Measurements from ENCODE around the gene PFKFB4.

PFKFB4 gene

DNA sequence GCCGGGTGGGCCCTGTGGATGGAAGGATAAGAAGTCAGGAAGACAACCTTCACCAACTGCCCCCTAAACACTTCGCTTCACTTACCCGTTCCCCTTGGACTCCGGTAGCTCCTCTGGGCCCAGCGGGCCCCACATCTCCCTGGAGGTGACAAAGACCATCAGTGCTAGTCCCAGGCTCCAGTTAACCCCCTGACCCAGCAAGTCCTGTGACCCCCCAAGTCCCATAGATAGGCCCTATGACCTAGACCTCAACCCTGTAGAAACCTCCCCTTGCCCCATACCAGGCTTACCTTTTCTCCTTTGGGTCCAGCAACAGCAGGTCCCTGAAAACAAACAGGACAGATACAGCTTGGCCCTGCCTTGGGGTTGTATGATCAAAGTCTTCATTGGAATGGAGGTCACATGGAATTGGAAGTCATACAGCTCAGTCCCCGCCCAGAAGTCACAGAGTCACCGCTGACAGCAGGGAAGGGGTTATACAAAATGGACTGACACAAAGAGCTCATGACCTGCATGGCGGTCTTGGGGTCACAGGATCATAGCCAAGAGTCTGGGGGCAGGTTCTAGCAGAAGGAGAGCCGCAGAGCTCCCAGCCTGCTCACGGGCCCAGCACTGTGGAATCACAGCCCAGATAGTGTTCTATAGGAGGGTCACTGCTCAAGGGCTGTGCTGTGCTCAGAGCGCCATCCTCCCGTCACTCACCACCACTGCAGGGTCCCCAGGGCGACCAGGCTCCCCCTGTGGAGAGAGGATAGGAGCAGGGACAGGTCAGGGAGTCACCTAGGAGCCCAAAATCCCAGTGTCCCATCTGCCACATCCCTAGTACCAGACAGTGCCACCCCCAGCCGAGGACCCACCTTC is 25.2 kb upstream of the PFKFB4 start:
- no peak for DNase-seq

DNA sequence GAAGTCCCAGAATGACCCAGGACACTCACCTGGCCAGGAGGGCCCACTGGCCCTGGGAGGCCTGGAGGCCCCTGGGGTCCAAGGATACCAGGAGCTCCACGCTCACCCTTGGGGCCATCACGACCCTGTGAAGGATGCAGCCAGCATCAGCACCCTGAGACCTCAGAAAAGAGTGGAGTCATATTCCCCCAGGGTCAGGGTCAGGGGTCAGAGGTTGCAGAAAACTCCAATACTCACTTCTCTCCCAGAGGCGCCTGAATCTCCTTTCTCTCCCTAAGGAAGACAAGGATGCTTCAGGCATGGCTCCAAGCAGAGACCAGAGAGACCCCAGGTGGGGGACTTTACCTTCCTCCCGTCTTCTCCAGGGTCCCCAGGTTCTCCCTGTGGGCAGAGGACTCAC is 20.0 kb upstream of the PFKFB4 start:
- no peak for DNase-seq

DNA sequence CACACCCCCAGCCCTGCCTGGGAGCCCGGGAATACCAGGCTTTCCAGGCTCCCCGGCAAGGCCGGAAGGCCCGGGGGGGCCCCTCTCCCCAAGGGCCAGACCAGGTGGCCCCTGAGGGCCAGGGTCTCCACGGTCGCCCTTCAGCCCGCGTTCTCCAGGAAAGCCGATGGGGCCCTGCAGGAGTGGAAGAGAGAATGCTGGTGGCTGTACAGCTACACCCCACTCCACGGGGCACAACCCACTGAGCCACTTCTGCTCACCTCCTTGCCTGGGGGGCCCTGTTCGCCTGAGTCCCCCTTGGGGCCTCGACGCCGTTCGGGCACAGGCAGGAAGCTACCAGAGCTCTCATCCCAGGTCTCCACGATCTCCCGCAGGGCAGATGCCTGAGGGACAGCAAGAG is 18.8 kb upstream of the PFKFB4 start:
- no peak for DNase-seq

DNA sequence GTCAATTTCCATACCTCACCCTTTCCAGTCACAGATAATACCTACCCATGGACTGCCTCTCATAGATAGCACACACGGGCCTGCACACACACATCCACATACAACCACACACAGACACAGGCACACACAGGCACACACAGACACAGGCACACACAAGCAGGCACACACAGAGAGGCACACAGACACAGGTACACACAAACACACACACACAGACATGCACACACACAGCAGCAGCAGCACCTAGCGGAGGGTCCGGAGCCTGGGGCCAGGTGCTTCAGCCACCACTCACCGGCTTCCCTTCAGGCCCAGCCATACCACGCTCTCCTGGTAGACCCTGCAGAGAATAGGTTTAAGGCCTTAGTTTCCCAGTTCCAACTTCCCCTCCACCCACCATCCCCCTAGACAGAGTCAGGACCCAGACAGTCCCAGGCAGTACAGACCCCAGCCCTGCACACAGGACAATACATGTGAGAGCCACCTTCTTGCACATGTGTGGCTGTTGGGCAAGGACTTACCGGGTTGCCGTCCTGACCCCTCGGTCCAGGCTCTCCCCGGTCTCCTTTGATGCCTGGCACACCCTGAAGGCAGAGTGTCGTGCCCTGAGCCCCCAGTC is 17.5 kb upstream of the PFKFB4 start:
- DNase-seq, result no peak

DNA sequence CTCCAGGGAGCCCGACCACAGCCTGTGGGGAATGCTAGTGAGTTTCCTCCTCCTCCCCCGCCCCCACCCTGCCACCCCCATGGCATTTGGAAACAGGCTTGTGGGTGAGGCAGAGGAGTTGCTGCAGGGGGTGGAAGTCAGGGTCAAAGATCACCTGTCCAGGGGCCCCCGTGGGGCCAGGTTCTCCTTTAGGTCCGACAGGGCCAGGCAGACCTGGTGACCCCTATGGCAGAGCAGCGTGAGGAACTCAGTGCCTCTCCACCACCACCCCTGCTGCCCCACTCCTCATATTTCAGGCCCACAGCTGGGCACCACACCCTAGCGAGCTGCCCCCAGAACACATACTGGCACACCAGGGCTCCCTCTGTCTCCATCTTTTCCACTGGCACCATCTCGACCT is 15.9 kb upstream of the PFKFB4 start:
- DNase-seq, result no peak

DNA sequence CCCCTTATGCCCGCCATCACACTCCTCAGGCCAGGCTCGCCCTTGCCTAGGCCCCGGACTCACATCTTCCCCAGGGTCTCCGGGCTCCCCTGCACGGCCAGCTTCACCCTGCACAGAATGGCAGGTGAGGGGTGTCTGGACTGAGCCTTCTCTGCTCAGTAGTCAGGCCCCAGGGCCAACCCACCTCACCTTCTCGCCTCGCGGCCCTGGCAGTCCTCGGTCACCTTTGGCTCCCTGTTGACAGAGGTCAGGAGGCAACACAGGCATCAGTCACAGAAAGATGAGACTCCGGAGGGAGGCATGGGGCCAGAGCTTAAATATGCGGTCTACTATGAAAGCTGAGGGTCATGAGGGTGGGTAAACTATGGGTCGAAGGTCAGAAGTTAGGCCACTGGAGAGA is 15.3 kb upstream of the PFKFB4 start:
- DNase-seq, result no peak

DNA sequence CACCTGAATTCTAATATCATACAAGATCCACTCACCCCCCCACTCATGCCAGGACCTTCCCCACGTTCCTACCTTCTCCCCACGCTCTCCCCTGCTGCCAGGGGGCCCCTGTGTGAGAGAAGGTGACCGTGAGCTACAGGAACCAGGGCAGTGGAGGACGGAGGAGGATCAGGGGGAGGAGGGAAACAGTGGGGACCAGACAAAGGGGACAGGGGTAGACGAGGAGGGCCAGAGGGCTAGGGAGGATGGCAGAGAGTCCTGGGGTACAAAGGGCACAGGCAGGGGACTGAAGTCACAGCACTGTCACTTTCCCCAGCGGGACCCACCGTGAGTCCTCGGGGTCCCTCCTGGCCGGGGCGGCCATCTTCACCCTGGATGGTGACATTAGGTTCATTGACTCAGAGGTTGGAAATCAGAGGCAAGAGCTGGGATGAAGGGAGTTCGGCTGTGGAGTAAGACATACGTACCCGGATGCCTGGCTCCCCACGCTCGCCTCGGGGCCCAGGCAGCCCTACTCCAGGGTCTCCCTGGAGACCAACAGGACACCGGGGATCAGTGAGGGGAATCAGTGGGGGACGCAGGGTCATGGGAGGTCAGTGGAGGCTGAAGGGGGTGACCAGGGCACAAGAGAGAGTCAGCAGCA is 13.3 kb upstream of the PFKFB4 start:
- DNase-seq, result no peak

DNA sequence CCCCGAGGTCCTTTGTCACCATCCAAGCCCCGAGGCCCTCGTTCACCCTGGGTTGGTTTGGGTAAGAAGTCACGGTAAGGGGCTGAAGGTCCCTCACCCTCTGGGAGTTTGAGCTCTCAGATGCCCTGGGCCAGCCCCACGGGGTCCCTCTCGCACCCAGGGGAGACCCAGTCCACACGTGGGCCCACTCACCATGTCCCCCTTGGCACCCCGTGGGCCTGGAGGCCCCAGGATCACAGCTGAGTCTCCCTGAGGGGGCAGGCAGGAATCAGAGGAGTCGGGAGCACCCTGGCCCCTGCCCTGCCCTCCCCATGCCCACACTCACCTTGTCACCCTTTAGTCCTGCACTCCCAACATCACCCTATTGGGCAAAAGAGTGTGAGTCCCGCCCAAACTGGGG is 12.8 kb upstream of the PFKFB4 start:
- no peak for DNase-seq

DNA sequence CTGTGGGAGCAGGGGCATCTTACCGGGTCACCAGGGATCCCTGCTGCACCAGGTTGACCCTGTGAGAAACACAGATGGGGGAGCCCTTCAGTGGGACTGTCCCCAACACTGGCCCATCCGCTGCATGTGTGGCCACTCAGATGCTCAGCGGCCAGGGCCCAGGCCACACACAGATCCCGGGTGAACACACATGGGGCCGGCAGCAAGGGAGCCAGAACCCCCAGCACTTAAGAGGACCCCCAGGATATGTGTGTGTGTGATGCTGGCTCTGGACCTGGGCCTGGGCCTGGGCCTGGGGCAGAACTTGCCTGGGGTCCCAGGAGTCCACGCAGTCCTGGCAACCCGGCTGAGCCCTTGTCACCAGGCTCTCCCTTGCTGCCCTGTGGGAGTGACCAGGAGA is 11.9 kb upstream of the PFKFB4 start:
- no peak for DNase-seq

DNA sequence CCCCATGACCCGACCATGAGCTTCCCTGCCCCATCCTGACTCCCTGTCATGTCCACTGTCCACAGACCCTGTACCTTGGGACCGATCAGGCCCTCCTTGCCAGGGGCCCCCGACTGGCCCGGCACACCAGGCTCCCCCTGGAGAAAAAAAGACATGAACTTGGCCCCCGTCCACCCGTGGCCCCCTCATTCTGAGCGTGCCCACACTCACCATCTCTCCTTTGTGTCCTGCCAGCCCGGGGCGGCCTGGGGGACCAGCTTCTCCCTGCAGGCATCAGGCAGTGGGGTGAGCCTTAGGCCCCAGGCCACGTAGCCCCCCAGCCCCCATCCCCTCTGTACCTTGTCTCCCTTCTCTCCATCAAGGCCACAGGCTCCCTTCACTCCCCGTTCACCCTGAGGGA is 10.9 kb upstream of the PFKFB4 start:
- no peak for DNase-seq

DNA sequence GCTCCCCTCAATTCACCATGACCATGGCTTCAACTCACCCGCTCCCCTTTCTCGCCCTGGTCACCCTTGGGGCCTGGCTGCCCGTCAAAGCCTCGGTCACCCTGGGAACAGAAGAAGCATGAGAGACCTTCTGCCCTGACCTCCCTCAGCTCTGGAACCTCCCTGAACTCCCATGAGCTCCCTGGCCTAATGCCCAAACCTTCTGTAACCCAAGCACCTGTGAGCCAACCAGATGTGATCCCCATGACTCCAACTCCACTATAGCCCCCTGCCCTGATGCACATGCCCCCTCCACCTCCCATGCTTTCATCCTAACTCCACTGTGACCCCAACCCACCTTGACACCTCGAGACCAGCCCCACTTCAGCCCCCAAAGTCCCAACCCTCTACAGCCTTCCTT is 10.5 kb upstream of the PFKFB4 start:
- DNase-seq, result no peak

DNA sequence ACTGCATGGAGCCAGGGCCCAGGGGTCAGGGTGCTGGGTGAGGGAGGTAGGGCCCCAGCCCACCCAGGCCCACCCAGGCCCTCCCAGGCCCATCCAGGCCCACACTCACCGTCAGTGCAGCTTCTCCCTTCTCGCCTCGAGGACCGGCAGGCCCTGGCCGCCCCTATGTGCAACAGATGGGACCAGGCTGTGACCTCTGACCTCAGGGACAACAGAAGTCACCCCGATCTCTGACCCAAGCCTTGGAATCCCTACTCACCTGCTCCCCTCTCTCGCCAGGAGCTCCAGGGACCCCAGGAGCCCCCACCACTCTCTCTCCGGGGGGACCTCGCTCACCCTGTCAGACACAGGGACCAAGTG is 9.8 kb upstream of the PFKFB4 start:
- no peak for DNase-seq

DNA sequence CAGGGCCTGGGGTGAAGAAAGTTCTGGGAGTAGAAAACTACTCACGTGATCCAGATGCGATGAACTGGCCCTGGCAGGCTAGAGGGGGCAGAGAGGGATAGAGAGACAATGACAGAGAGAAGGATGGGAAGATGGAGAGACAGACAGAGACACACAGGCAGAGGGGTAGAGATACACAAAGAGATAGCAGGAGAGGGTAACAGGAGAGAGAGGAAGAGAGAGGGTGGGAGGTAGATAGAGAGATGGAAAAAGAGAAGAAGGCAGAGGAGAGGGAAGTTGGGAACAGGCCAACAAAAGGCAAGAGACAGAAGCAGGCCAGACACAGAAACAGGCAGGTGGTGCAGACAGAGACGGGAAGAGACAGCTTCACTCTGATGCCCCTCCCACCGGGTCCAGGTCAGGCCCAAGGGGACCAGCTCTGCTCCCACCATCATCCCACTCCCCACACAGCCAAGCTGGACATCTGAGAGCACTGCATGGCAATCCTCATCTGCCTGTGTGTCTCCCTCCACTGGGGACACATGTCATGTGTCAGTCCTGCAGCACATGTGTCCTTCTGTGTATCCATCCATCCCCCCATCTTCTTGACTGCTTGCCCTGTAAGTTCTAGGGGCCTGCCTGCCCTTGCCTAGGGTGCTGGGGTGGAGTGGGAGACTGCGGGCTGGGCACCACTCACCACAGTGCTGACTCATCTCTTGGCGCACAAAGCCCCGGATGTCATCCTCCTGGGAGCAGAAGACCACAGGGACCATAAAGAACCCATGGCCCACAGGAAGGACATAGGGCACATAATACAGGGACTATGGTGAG is 9.2 kb upstream of the PFKFB4 start:
- DNase-seq, result no peak

DNA sequence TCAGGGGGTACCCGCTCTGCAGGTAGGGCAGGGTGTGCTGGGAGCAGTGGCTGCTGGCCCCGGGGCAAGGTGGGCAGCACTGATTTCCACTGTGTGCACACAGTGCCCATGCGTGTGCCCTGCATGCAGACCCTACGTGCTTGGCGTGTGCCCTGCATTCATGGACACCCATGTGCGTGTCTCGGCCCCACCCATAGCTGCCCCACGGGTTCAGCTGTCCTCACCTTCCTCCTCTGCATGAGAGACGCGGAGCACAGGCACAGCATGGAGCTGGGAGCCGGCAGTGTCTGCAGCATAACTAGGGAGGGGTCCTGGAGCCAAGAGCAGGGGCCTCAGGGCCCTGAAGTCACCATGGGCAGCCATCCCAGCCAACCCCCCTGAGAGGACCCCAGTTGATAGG is 8.6 kb upstream of the PFKFB4 start:
- DNase-seq, result no peak

DNA sequence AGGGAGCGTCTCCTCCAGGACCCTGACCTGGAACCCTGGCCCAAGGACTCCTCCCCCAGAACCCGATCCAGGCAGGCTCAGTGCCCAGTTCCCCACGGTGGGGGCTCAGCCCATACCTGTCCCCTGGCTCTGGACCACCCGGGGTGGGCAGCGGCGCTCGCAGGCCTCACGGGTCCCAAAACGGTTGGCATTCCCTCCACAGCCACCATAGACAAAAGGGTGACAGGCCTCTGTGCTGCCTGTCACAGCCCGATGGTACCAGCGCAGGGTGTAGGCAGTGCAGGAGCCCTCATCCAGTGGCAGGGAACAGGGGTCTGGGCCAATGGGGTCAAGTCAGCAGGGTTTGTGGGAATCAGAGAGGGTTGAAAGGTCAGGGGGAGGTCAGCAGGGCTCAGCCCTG is 8.1 kb upstream of the PFKFB4 start:
- no peak for DNase-seq

DNA sequence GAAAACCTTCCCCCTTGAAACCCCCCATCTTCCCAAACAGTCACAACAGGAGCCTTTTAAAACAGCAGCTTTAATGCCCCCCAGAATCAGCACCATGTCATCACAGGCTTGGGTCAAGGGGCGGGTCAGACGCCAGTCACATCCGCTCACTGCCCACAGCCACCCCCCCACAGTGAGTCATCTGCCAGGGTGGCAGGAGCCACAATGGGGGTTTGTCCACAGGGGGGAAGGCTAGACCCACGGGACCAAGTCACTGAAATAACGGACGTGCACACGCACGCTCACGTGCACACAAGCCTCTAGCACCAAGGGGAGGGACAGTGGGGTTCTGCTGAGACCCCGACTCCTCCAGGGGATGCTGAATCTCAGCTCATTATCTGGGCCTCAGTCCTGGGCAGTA is 7.4 kb upstream of the PFKFB4 start:
- peak; percentile 74 for DNase-seq

DNA sequence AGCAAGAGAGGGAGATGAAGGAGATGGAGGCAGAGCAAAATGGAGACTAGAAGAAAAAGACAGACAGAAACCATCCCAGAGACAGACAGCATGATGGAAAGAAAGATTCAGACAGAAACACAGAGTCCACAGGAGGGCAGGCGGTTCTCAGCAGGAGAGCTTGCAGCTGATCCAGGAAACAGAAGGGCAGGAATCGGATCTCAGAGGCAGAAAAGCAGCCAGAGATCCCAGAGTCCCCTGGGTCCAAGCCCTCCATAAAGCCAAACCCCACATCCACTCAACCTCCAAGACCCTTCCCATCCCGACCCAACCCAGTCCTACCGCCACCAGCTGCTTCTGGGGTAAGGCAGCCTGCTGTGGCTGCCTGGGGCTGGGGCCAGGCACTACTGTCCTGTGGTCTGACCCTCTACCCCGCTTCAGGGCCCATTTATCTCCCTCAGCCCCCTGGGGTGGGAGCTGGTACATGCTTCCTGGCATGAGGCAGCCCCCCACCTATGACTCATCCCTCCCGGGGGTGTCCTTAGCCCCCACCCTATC is 6.8 kb upstream of the PFKFB4 start, which contains the start of gene UCN2:
TSS of gene UCN2 (minus strand) at position 400 of the 537 bp plus-strand sequence. CDS start 657 bp downstream, outside the sequence.
- DNase-seq, result no peak

DNA sequence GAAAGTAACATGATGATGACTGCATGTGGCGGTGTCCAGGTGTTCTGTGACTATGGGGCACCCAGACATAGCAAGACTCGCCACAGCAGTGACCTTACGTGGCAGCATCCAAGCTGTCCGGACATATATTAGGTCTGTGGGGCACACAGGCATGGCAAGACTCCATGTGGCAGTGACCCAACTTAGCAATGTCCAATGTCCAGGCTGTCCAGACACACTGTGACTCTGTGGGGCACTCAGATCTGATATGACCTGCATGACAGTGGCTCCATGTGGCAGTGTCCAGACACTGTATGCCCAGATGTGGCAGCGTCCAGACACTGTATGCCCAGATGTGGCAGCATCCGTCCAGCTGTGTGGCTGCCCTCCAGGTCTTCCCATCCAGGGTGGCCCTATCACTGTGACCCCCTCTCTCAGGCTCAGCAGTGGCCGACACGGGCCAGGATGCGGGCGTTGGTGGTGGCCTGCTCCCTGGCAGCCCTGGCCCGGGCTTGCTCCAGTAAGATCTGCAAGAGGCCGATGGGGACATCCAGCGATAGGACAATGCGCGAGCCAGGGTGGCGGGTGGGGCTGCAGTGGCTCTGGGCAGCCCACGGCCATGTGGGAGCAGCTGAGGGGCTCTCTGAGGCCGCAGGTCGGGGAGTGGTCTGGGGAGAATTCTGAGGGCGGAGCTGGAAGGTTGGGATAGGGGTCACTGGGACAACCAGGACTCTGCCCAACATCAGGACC is 5.9 kb upstream of the PFKFB4 start:
- no peak for DNase-seq

DNA sequence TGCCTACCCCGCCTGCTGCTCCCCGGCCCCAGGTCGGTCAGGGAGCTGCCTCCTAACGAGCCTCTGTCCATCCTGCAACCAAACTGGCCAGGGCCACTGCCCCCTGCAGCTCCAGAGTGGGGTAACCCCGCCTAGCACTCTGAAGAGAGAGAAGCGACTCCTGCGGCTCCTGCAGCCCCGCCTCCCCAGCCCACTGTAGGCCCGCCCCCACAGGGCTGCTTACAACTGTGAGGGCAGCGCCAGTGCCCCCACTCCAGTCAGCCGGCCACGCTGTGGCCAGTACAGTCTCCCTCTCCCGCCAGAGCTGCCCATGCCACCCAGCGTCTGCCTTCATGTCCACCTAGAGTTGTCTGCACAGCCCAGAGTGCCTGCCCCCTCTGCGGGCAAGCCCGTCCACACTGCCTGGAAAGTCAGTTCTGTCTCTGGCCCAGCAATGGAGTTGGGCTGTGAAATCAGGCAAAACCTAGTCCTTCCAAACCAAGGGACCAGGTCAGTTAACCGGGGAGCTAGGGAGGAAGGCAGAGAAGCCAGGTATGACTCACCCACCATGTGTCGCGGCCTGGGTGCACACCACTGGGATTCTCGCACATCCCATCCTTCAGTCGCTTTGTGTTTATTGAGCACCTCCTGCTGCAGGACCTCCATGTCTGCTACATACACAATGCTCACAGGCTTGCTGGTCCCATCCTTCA is 4.6 kb upstream of the PFKFB4 start:
- peak; percentile 76 for DNase-seq

DNA sequence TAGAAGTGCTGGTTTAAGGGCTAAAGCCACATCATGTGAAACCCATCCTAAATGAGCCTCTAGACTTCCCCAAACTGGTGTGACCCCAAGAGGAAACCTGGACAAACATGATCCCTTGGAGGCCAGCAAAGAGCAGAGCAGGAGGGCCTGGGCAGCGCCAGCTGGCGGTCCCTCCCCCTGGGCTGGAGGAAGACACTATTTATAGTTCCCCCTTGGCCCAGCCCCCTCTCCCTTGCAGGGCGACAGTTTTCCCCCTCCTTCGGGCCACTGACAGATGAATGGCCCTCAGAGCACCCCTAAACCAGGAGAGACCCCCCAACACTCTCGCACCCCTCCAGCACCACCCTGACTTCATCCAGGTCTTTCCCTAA is 4.0 kb upstream of the PFKFB4 start:
- DNase-seq, result peak; percentile 53

DNA sequence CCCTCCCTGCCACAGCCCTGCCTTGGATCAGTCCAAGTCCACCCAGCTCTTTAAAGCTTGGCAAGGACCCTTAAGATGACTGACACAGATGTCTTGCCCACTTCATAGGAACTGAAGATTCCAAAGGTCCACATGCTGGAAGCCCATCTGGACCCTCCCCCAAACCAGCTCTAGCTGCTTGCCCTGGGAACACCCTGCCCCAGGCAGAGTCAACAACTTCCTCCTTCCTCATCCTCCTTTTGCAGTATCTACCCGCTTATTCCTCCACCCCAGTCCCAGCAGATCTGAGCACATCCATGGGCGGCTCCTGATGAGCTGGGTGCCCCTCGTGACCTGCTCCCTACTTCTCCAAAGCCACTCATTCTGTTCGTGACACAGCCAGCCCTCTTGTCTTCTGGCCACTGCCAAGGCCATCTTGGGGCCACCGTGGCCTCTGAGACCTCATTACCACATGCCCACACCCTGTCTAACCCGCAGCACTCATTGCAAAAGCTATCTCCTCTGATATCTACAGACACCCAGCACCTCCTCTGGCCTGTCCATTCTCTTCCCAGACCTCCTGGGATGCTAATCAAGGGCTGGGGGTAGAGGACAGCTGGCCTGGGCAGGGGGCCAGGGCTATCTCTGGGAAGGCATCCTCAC is 2.0 kb upstream of the PFKFB4 start:
- peak; percentile 51 for DNase-seq

Data from femur (tissue), 1 donor.